ENCODE data around the gene VPS9D1. TPM values are rescaled to one million over a fixed set of nuclear protein-coding genes. Genes with fewer than 3 reads are reported as not detected.
"Not testable (repeated sequence)": the region's sequence is repeated elsewhere in the genome, so short reads cannot be mapped to it uniquely, and the experiment has no call there.

Gene VPS9D1
- total RNA-seq, 1 donor from 2014 or later = 11.9 TPM

- intact Hi-C loops (cut with micrococcal nuclease) = no loop called here
Observed at GRCh38 chr16:89668790-89669158, 51.9 kb downstream of the VPS9D1 start.

GRCh38 chr16:89667633-89668032, 53.1 kb downstream of the VPS9D1 start:
- intact Hi-C loops (cut with micrococcal nuclease) = no loop called here

- intact Hi-C loops (cut with micrococcal nuclease) = not testable (repeated sequence)
Observed at GRCh38 chr16:89667000-89667399, 53.7 kb downstream of the VPS9D1 start.

- intact Hi-C loops (cut with micrococcal nuclease) = not testable (repeated sequence)
Observed at GRCh38 chr16:89664238-89664637, 56.5 kb downstream of the VPS9D1 start.

- intact Hi-C loops (cut with micrococcal nuclease) = no loop called here
Observed at GRCh38 chr16:89661215-89661614, 59.5 kb downstream of the VPS9D1 start.

GRCh38 chr16:89660146-89660545, 60.6 kb downstream of the VPS9D1 start:
- intact Hi-C loops (cut with micrococcal nuclease) = no loop called here

- intact Hi-C loops (cut with micrococcal nuclease) = loop anchor here (5.0 kb wide), 4 partner anchors 44 to 416 kb away; partner anchors contain the start of genes RPL13, SPATA2L, VPS9D1 and ZNF276
Observed at GRCh38 chr16:89658221-89658879, 62.3 kb downstream of the VPS9D1 start.

- intact Hi-C loops (cut with micrococcal nuclease) = loop anchor here (1.0 to 5.0 kb wide), 5 partner anchors 29 to 415 kb away; partner anchors contain the start of genes CDK10, RPL13, SPATA2L and VPS9D1
Observed at GRCh38 chr16:89657442-89658220, 63.1 kb downstream of the VPS9D1 start, which contains the start of the genes CHMP1A and SPATA33. Gene CHMP1A (minus strand): TSS chr16:89657708. CDS start chr16:89657588, 120 bp downstream. Gene SPATA33 (plus strand): TSS chr16:89657836. CDS start chr16:89657912, 76 bp downstream.

Other genes starting within 250 kb of the VPS9D1 start
- gene ANKRD11, start 230.3 kb downstream of the VPS9D1 start, total RNA-seq = 154 and 155 TPM in 2 replicates
- gene SPG7, start 212.5 kb downstream of the VPS9D1 start, total RNA-seq = 115 and 116 TPM in 2 replicates
- gene RPL13, start 160.2 kb downstream of the VPS9D1 start, total RNA-seq = 2,174 and 2,182 TPM in 2 replicates
- 3.8 and 6.7 TPM in 2 replicates for gene CPNE7, start 145.1 kb downstream of the VPS9D1 start, total RNA-seq
- not detected in 2 replicates for gene DPEP1, start 107.3 kb downstream of the VPS9D1 start, total RNA-seq
- 98.8 and 101 TPM in 2 replicates for gene CHMP1A, start 63.2 kb downstream of the VPS9D1 start, total RNA-seq
- 16.6 and 19.5 TPM in 2 replicates for gene SPATA33, start 63.1 kb downstream of the VPS9D1 start, total RNA-seq
- 91.5 and 96.3 TPM in 2 replicates for gene CDK10, start 34.2 kb downstream of the VPS9D1 start, total RNA-seq
- gene SPATA2L, start 19.2 kb downstream of the VPS9D1 start, total RNA-seq = 6.0 and 6.7 TPM in 2 replicates
- 75.6 and 79.0 TPM in 2 replicates for gene ZNF276, start 639 bp upstream of the VPS9D1 start, total RNA-seq
- gene FANCA, start 95.7 kb upstream of the VPS9D1 start, total RNA-seq = 156 and 173 TPM in 2 replicates
- 1.2 and 1.3 TPM in 2 replicates for gene SPIRE2, start 107.6 kb upstream of the VPS9D1 start, total RNA-seq
- 208 and 234 TPM in 2 replicates for gene TCF25, start 152.7 kb upstream of the VPS9D1 start, total RNA-seq
- gene MC1R, start 198.0 kb upstream of the VPS9D1 start, total RNA-seq = 9.1 and 11.2 TPM in 2 replicates
- 3.9 and 5.1 TPM in 2 replicates for gene TUBB3, start 202.4 kb upstream of the VPS9D1 start, total RNA-seq
- gene DEF8, start 227.9 kb upstream of the VPS9D1 start, total RNA-seq = 22.9 and 24.7 TPM in 2 replicates